NCI-H187 treated with DMSO at 0.1 percent for 48 hours (cell line): ENCODE measurements around the gene CAMKK2.
"Not testable (repeated sequence)": the region's sequence is repeated elsewhere in the genome, so short reads cannot be mapped to it uniquely, and the experiment has no call there.

ENCODE experiments used
- DNase-seq: peaks from one replicate; lab custom pipeline; 2025; lab: John Stamatoyannopoulos, UW

The CAMKK2 gene

GRCh38 chr12:121223292-121224285 lies 72.9 kb downstream of the CAMKK2 start:
- no peak for DNase-seq

GRCh38 chr12:121222847-121223246 lies 73.7 kb downstream of the CAMKK2 start:
- no peak for DNase-seq

- DNase-seq: no peak
These were observed 77.0 kb downstream of the CAMKK2 start for GRCh38 chr12:121219353-121219986.

GRCh38 chr12:121218588-121219352 lies 77.7 kb downstream of the CAMKK2 start:
- DNase-seq: no peak

- no peak for DNase-seq
These were observed 78.7 kb downstream of the CAMKK2 start for GRCh38 chr12:121217761-121218160.

GRCh38 chr12:121217063-121217462 lies 79.4 kb downstream of the CAMKK2 start:
- no peak for DNase-seq

- no peak for DNase-seq
These were observed 80.4 kb downstream of the CAMKK2 start for GRCh38 chr12:121216102-121216501.

GRCh38 chr12:121214855-121215745 lies 81.4 kb downstream of the CAMKK2 start:
- DNase-seq: no peak

GRCh38 chr12:121214166-121214777 lies 82.2 kb downstream of the CAMKK2 start:
- DNase-seq: no peak

GRCh38 chr12:121212875-121213274 lies 83.6 kb downstream of the CAMKK2 start:
- no peak for DNase-seq

- DNase-seq: peak; percentile 18
These were observed 86.6 kb downstream of the CAMKK2 start, which contains the start of gene P2RX4 for GRCh38 chr12:121209624-121210572. Gene P2RX4 (plus strand): TSS chr12:121210129. CDS start chr12:121210165, 36 bp downstream.

GRCh38 chr12:121209221-121209620 lies 87.3 kb downstream of the CAMKK2 start:
- DNase-seq: no peak

- DNase-seq: not testable (repeated sequence)
These were observed 87.9 kb downstream of the CAMKK2 start for GRCh38 chr12:121208571-121208970.

GRCh38 chr12:121205491-121205890 lies 91.0 kb downstream of the CAMKK2 start:
- DNase-seq: no peak

GRCh38 chr12:121203482-121203881 lies 93.0 kb downstream of the CAMKK2 start:
- no peak for DNase-seq

- DNase-seq: no peak
These were observed 93.8 kb downstream of the CAMKK2 start for GRCh38 chr12:121202407-121203355.

GRCh38 chr12:121201140-121201539 lies 95.4 kb downstream of the CAMKK2 start:
- DNase-seq: not testable (repeated sequence)

- DNase-seq: no peak
These were observed 97.6 kb downstream of the CAMKK2 start for GRCh38 chr12:121198949-121199348.
